Parathyroid adenoma (tissue), 2 donors: Measurements from ENCODE around the gene ITFG2.

Source experiments
- H2AFZ ChIP-seq: fragments of 300-600 bp; sonication (generic); one replicate; pipeline ENCODE4 v1.7.0; 2017; ENCODE audit warnings: antibody characterized with exemption, mild to moderate bottlenecking
- H3K27ac ChIP-seq: fragments of 300-600 bp; sonication (generic); one replicate; pipeline ENCODE4 v1.7.0; 2017
- H3K27me3 ChIP-seq: fragments of 300-600 bp; sonication (generic); one replicate; pipeline ENCODE4 v1.7.0; 2017; ENCODE audit warnings: low read length; ENCODE audit not compliant: control insufficient read depth, insufficient read depth
- H3K36me3 ChIP-seq: fragments of 300-600 bp; sonication (generic); one replicate; pipeline ENCODE4 v1.7.0; 2017; ENCODE audit warnings: low read length; ENCODE audit not compliant: control insufficient read depth, insufficient read depth
- H3K4me1 ChIP-seq: fragments of 300-600 bp; sonication (generic); one replicate; pipeline ENCODE4 v1.7.0; 2017; ENCODE audit warnings: control low read depth
- H3K4me2 ChIP-seq: fragments of 300-600 bp; sonication (generic); one replicate; pipeline ENCODE4 v1.7.0; 2017; ENCODE audit warnings: low read length
- H3K4me3 ChIP-seq: fragments of 300-600 bp; sonication (generic); one replicate; pipeline ENCODE4 v1.7.0; 2017; ENCODE audit warnings: low read depth, low read length
- H3K79me2 ChIP-seq: fragments of 300-600 bp; sonication (generic); one replicate; pipeline ENCODE4 v1.7.0; 2017; ENCODE audit warnings: control low read depth
- H3K9ac ChIP-seq: fragments of 300-600 bp; sonication (generic); one replicate; pipeline ENCODE4 v1.7.0; 2017; ENCODE audit warnings: mild to moderate bottlenecking
- H3K9me3 ChIP-seq: fragments of 300-600 bp; sonication (generic); one replicate; pipeline ENCODE4 v1.7.0; 2017; ENCODE audit warnings: low read length; ENCODE audit not compliant: control insufficient read depth
- CTCF ChIP-seq: fragments of 300-600 bp; sonication (generic); IDR thresholded peaks from one replicate; pipeline ENCODE4 v1.7.0; 2017; ENCODE audit warnings: antibody characterized with exemption, mild to moderate bottlenecking
- donor health status: primary hyperparathyroidism.

Gene ITFG2

GRCh38 chr12:2834581-2835491 is 22.4 kb downstream of the ITFG2 start, which contains the start of gene NRIP2:
Gene NRIP2, minus strand, starts transcription at chr12:2835035. Its CDS starts 52 bp downstream, at chr12:2834983.
- no peak for TF ChIP-seq CTCF
- H3K4me3 ChIP-seq = no peak within 1 kb of the TSS
- no peaks in the 10 kb centered on the region for H3K27me3 ChIP-seq
- H3K4me2 ChIP-seq = no peak within 1 kb of the TSS
- no peaks in the 10 kb centered on the region for H3K36me3 ChIP-seq
- H2AFZ ChIP-seq = no peak within 1 kb of the TSS
- H3K27ac ChIP-seq = no peak within 1 kb of the TSS
- no peaks in the 10 kb centered on the region for H3K79me2 ChIP-seq
- H3K4me1 ChIP-seq = no peaks in the 10 kb centered on the region
- no peak within 1 kb of the TSS for H3K9ac ChIP-seq
- H3K9me3 ChIP-seq = no peaks in the 10 kb centered on the region

DNA sequence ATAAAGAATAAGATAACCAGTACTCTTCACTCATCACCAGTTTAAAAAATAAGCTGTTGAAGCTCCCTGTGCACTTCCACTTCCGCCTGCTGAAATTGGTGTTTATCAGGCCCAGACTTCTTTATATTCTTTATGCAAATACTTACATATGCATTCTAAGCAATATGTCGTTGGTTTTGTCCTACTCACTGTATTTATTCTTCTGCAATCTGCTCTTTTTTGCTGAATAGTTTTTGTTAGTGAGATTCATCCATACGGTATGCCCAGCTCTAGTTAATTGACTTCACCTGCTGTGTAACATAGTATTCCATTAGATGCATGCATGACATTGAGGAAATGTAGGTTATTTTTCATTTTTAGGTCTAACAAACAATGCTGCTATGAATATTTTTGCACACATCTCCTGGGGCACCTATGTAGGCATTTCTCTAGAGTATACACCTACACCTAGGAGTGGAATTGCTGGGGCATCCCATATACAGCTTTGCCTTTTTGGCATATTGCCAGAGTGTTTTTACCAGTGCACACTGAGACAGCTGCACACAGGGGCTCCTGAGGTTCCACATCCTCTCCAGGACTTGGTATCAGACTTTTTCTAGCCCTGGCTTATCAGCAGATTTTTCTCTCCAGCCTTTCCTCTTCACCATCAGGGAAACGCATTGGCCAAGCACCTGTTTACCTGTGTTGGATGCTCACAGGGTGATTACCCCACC is 23.4 kb downstream of the ITFG2 start:
- no peaks in the 10 kb centered on the region for H3K27me3 ChIP-seq
- H3K4me2 ChIP-seq = no peak overlapping the region
- no peak overlapping the region for H3K9ac ChIP-seq
- no peak for TF ChIP-seq CTCF
- H3K9me3 ChIP-seq = no peaks in the 10 kb centered on the region
- no peaks in the 10 kb centered on the region for H3K4me1 ChIP-seq
- no peak overlapping the region for H3K27ac ChIP-seq
- no peak overlapping the region for H2AFZ ChIP-seq
- H3K79me2 ChIP-seq = no peaks in the 10 kb centered on the region
- H3K36me3 ChIP-seq = no peaks in the 10 kb centered on the region
- H3K4me3 ChIP-seq = no peak overlapping the region

GRCh38 chr12:2836574-2836973 is 24.1 kb downstream of the ITFG2 start:
- Histone ChIP-seq H3K27ac (no peak overlapping the region), H2AFZ (no peak overlapping the region), H3K9me3 (no peaks in the 10 kb centered on the region), H3K4me1 (no peaks in the 10 kb centered on the region), H3K4me2 (no peak overlapping the region), H3K9ac (no peak overlapping the region), H3K27me3 (no peaks in the 10 kb centered on the region), H3K79me2 (no peaks in the 10 kb centered on the region), H3K4me3 (no peak overlapping the region), H3K36me3 (no peaks in the 10 kb centered on the region)
- TF ChIP-seq CTCF = no peak

DNA sequence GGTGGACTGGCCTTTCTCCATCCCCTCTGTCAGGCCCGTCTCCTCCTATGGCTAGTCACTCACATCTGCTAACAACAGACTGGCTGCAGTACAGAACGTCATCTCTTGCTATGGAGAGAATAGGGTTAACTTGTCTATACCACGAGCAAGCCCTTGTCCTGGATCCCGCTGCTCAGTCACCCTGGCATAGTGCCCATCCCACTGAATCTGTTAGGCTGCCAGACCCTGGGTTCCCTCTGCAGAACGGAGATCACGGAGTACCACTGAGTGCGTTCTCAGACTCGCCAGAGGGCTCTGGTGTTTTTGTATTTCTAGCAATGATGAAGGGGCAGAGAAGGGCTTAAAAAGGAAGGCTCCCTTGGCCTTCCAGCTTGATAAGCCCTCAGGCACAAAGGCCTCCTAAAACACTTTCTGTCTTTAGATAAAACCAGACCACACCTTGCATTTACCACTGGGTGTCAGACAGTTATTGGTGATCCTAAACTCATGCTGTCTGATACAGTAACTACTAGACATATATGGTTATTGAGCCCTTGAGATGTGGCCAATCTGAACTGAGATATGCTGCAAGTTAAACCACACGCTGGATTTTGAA is 28.7 kb downstream of the ITFG2 start:
- no peaks in the 10 kb centered on the region for H3K27me3 ChIP-seq
- no peak overlapping the region for H3K9ac ChIP-seq
- no peak overlapping the region for H3K4me2 ChIP-seq
- no peak overlapping the region for H3K27ac ChIP-seq
- no peak overlapping the region for H3K4me3 ChIP-seq
- no peaks in the 10 kb centered on the region for H3K79me2 ChIP-seq
- H3K9me3 ChIP-seq = no peaks in the 10 kb centered on the region
- no peaks in the 10 kb centered on the region for H3K4me1 ChIP-seq
- no peaks in the 10 kb centered on the region for H3K36me3 ChIP-seq
- H2AFZ ChIP-seq = no peak overlapping the region
- TF ChIP-seq CTCF = no peak
